NCI-H1930 (cell line): Measurements from ENCODE around the gene FGD2.

Source experiments
- DNase-seq, 2 experiments: peaks; one replicate each; lab custom pipeline; 2025; lab: John Stamatoyannopoulos, UW

Gene FGD2

DNA sequence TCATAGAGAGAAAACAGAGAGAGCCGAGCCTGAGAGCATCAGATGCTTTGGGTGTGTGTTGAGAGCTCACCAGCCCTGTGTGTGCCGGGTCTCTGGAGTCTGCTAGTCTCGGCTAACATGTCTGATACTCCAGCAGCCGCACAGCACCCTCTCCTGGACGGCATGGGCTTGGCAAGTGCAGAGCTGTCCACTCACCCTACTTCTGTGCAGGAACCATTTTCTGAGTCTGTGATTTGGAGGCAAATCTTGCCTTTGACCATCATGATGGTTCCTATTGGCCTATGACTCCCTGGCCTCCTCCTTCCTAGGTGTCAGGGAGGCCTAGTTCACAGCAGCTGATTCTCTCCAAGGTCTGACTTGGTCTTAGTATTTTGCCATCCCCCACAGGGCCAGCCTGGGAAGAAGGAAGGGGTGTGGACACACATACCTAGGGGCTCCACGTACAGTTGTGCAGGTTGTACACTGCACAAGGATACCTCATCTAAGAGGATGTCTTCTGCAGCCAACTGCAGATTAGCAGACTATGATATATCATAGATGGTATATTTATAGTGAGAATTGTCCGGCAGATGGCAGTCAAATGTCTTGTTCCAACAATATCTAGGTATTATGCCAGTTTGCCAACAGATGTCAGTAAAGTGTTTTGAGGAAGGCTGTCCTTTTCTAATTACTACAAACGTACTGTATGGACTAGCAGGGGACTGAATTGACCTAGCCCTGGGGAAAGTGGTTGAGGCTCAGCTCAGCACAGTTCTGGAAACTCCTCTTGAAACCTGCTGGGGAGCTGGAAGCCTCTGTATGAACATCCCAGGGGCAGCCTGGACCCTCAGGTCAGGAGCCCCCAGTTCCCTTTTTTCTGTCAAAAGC, 13.0 kb downstream of the FGD2 start:
- DNase-seq = peak; percentile 45 to 70

DNA sequence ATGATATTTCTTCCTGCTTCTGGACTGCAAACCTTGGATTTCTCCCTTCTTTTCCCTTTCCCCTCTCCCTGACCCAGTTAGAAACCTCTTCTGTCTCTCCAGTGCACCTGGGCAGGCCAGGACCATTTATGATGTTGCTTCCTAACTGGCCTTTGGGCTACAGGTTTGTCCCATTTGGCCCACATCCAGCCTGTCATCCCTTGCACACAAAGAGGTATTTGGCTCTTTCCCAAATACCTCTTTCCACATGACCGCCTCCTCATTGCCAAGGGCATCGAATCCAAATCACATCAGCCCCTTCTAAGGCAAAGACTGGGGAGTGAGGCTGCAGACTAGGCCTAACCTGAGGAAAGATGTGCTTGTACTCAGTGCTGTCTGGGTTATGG, 13.6 kb downstream of the FGD2 start:
- DNase-seq = no peak

DNA sequence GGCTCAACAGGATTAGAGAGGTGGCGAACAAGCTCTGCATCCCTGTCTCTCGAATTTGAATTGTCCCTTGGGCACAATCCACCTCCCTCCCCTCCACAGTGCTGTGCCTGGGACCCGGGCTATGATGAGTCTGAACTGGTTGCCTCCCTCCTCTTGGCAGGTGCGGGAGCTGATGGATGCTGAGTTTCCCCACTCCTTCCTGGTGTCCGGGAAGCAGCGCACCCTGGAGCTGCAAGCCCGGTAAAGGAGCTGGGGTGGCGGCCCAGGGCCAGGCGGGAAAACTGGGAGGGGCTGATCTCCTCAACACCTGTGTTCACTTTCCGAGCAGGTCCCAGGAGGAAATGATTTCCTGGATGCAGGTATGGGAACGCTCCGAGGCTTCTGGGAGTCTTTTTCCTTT, 14.9 kb downstream of the FGD2 start:
- DNase-seq = no peak

DNA sequence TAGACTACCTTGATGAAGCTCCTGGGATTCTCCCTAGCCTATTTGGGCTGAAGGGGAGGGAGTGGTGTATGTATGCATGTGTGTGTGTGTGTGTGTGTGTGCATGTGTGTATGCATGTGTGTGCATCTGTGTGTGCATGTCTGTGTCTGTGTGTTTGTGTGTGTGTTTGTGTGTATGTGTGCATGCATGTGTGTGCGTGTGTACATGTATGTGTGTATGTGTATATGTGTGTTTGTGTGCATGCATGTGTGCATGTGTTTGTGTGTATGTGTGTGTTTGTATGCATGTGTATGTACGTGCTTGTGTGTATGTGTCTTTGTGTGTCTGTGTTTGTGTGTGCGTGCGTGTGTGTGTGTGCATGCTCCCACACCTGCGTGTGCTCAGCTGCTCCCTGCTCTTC, 15.4 kb downstream of the FGD2 start:
- DNase-seq = no peak

DNA sequence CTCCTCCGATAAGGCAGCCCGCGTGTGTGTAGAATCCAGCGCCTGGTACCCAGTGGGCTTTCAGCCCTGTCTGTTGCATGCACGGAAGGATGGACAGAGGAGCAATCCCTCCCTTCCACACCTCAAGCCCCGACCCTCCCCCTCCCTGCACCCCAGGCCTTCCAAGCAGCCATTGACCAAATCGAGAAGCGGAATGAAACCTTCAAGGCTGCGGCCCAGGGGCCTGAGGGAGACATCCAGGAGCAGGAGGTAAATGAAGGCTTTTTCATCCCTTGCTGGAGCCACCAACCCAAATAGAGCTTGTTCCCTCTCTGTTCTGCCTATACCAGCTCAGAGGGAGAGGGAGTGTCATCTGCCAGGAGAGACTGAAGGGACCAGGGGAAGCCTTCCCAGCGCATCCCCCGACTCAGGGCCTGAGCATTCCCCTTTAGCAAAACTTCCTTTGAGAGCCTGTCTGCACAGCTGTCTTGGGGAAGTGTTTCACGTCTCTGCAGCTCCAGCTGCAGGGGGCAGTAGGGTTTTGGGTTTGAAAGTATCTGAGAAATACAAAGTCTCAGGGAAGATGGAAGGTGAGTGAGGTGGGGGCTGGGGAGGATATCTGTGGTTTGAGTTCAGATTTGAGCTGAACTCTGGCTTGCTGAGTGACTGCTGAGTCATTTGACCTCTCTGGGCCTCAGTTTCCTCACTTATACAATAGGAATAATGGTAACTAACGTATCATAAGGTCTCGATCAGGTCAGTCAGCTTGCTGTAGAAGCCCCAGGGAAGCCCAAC, 16.1 kb downstream of the FGD2 start:
- DNase-seq = no peak

DNA sequence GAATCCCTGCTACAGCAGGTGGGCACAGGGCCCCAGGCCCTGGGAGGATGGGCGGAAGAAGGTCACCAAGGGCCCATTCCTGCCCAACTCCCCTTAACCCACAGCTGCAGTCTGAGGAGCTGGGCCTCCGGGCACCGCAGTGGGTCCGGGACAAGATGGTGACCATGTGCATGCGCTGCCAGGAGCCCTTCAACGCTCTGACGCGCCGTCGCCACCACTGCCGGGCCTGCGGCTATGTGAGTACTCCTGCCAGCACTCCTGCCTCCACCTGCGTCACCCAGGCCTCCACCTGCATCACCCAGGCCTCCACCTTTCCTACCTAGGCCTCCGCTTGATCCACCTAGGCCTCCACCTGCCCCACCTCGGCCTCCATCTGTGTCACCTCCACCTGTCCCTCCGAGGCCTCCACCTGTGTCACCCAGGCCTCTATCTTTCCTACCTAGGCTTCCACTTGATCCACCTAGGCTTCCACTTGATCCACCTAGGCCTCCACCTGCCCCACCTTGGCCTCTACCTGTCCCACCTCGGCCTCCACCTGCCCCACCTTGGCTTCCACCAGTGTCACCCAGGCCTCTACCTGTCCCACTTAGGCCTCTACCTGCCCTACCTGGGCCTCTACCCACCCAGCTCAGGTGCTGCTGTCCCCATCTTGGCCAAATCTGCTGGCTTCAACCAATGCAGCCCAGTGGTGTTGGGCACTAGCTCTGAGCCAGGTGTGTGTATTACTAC, 16.8 kb downstream of the FGD2 start:
- DNase-seq = no peak

DNA sequence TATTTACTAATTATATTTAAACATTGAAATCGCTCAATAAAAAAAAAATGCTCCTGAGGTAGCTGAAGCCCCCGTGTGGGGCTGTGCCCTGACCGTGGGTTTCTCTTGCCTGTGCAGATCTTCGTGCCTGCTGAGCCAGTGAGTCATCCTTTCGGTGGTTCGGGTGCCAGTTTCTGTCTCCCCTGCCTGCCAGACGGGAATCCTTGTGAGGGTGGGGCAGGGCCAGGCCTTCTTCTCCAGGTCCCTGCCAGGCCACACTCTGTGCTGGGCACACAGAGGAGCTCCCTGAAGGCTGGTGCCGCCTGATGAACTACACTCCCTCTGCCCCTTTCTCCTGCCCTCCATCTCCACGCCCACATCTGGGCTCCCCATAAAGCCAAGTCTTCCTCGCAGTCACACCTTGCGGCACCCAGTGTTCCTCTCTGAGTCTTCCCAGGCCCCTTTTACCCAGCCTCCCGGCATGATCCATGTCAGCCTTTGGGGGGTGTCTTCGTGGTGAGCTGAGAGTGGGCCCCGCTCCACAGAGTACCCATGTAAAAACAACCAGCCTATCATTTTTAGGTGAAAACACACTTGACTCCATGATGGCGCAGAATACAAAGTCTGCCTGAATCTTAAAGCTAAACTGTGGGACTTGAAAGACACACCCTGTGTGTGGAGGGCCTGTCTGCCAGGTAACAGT, 19.3 kb downstream of the FGD2 start:
- no peak for DNase-seq

DNA sequence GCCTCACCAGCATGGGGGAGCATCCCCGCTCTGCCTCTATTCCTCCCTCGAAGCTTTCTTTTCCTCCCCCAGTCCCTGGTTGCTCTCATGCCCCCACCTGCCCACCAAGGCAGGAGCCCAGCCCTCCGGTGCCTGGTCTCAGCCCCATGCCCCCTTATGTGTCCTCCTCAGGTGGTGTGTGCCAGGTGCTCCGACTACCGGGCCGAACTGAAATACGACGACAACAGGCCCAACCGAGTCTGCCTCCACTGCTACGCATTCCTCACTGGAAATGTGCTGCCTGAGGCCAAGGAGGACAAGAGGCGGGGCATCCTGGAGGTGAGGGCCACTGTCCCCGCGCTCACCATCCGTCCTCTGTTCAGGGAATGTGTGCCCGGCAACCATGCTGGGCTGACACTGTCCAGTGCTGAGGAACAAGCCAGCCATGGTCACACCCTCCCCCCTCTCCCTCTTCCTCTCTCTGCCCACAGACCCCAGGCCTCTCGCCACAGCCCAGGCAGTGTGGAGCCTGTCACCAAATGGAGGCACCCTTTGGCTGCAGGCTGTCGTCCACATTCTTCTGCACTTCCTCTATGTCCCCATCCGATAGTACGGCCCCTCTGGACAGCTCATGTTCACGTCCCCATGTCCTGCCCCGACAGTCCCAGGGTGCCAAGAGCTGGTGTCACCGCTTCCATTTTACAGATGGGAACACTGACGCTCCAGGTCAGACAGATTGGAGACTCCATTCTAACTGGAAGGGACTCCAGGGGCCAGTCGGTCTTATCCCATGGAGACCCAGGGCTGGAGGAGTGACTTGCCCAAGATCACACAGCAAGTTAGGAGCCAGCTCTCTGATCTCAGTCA, 20.4 kb downstream of the FGD2 start:
- DNase-seq = no peak

DNA sequence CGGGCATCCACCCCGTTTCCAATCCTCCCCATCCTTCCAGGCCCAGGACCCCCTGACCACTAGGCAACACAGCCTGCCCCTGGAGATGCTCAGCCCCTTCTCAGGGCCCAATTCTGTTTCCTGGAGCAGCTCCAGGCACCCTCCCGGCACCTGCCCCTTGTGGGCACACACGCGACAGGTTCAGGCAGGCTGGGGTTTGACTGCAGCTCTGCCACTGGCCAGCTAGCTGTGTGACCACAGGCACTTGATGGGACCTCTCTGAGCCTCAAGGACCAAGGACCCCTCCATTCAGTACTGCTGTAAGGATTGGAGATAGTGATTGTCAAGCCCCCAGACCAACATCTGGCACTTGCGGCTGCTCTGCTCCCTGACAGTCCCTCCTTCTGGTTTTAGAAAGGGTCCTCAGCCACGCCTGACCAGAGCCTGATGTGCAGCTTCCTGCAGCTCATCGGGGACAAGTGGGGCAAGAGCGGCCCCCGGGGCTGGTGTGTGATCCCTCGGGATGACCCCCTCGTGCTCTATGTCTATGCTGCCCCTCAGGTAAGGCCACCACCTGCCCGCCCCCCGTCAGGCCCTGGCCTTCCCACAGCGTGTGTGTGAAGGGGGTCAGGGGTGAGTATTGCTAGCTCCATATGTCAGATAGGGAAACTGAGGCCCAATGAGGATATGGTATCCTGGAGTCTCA, 21.7 kb downstream of the FGD2 start:
- no peak for DNase-seq

DNA sequence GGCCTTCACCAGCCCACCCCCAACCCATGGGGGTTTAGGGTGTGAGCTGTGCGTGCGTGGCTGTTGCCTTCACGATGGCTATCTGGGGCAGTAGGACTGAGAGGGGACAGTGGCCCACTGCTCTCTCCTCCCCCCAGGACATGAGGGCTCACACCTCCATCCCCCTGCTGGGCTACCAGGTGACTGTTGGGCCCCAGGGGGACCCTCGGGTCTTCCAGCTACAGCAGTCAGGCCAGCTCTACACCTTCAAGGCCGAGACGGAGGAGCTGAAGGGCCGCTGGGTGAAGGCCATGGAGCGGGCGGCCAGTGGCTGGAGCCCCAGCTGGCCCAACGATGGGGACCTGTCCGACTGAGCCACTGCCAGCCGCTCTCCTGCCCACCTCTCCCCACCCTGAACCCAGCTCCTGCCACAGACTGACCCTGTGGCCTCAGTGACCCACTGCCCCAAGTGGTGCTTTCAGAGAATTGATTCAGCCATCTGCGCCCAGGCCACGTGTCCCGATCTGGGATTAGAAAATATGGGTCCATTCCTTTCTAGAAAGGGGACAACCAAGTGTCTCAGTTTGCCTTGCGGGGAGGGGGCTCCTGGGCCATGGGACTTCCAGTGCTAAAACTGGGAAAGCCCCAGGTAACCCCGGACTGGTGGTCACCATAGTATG, 22.5 kb downstream of the FGD2 start:
- no peak for DNase-seq

DNA sequence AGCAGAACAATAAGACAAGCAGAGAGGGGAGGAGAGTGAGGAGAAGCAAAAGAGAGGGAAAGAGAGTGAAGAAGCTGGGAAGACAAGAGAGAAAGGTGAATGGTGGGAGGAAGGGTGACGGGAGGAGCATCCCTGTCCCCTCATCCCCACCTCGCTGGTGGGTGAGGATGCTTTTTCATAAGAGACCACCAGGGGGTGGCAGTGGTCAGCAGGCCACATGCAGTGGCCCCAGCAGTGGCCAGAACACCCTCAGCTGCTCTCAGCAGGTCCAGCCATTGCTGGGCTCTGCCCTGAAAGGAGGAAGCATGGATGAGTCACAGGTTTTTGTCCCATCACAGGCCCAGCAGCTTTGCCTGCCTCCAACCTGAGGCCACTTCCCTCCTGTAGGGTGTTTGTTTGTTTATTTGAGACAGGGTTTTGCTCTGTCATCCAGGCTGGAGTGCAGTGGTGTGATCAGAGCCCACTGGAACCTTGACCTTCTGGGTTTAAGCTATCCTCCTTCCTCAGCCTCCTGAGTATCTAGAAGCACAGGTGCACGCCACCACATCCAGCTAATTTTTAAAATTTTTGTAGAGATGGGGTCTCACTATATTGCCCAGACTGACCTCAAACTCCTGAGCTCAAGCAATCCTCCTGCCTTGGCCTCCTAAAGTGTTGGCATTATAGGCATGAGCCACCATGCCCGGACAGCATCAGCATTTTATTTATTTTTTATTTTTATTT, 24.0 kb downstream of the FGD2 start:
- peak in 1 of 2 experiments; percentile 21 for DNase-seq

DNA sequence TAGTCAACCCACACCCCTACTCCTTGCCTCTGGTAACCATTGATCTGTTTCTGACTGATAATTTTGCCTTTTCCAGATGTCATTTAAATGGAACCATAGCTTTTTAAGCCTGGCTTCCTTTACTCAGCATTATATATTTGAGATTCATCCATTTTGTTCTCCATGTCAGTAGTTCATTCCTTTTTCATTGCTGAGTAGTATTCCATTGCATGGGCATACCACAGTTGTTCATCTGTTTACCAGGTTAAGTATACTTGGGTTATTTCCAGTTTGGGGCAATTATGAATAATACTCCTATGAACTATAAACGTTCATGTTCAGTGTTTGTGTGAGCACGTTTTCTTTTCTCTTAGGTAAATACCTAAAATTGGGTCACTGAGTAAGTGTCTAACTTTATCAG, 25.1 kb downstream of the FGD2 start:
- no peak for DNase-seq

DNA sequence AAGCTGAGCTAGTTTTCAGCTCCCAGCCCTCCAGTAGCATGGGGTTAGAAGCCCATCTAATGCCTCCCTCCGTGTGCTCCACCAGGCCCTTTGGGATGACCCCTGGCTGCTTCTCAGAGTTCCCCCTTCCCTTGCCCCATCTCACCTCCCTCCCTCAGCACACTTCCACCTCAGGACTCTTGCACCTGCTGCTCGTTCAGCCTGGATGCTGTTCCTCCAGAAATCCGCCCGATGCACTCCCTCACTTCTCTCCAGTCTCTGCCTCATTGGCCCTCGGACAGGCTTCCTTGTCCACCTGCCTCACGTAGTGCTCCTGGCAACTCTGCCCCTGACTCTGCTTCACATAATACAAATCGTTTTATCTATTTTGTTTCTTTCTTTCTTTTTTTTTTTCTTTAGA, 26.8 kb downstream of the FGD2 start:
- no peak for DNase-seq

DNA sequence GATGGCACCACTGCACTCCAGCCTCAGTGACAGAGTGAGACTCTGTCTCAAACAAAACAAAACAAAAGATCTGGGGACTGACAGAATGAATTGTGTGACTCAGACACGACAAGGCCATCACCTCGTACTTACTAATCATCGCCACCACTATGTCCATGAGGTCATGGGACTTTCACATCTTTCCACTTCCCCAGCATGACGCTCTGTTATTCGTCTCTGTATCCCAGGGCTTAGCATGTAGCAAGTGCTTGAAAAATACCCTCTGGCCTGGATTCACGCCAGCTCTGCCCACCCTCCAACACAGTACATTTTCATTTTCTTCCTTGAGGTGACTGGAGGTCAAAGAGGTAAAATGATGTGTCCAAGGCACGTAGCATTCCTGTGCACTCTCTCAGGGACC, 27.8 kb downstream of the FGD2 start:
- DNase-seq = no peak

DNA sequence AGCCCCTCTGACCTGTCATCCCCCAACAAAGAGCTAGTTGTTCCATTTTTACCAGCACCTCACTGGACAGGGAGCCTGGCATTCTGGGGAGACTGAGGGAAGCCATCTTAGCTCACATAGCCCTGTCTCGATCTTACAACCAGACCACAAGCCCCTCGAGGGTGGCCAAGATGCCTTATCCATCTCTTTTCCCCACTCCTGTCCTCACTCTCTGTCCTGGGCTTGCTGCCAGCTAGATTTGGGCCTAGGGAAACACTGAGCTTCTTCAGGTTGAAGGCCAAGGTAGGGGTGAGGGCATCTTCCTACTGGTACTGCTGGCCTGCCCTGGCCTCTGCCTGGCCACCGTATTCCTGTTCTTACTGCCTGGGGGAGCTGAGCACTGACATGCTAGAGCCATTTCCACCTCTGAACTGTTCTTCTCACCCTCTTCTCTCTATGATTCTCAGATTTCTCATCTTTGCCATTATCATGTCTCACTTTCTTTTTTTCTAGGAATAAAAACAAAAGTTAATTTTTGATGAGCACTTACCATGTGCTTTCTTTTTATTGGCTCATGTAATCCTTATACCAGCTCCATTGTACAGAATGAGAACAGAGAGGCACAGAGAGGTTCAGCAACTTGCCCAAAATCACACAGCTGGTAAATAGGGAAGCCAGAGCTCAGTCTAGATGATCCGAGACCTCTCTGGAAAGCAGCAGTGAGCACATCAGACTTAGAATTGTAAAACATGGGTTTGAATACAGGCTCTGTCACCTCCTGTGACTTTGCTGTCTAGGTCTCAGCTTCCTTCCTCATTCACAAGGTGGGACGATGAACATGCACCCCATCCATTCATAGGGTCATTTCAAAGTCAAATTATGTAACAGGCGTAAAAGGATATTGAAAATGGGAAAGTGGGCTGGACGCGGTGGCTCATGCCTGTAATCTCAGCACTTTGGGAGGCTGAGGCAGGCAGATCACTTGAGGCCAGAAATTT, 28.7 kb downstream of the FGD2 start:
- DNase-seq = no peak

DNA sequence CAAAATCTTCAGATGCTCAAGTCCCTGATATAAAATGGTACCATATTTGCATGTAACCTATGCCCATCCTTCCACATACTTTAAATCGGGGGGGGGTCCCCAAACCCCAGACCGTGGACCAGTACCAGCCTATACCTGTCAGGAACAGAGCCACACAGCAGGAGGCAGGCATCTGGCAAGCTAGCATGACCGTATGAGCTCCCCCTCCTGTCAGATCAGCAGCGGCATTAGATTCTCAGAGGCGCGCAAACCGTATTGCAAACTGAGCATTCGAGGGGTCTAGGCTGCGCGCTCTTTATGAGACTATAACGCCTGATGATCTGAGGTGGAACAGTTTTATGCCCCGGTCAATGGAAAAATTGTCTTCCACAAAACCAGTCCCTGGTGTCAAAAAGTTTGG, 30.7 kb downstream of the FGD2 start:
- DNase-seq = no peak

DNA sequence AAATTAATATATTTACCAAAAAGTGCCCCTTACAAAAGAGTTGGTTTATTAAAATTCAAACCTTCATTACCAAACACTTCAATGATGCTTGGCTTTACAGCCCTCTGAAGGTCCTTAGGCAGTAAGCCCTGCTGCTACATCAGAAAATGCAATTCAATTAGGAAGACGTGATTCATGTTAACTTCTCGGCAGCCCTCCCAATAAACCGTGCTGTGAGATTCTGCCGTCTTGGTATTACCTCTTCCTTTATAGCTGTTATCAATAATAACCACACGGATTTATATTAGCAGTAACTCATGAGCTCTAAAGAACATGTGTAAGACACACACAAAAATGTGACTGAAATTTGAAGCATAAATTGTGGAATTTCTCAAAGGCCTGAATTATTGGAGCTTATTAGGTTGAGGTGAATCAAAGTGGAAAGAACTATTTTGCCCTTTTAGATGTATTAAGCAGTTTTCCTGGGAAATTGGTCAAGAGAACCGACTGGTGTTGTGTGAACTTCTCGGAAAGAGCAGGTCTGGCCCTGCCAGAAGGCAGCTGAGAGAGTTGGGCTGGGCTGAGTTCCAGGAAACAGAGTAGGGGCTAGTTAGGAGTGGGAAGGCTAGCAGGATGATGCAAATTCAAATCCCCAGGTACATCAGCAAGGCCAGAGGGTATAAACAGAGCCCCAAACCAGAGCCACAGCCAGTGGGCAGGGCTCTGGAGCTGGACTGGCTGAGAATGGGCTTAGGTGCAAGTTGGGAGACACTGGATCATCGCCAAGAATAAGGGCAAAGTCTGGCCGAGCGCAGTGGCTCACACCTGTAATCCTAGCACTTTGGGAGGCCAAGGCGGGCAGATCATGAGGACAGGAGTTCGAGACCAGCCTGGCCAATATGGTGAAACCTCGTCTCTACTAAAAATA, 33.1 kb downstream of the FGD2 start:
- DNase-seq = no peak
